GM18868 (cell line): ENCODE data around the gene IL17F.

Experiments
- ATAC-seq: cut with Tn5 transposase; IDR thresholded peaks from one replicate; pipeline ENCODE4 v1.9.1; 2021; ENCODE audit warnings: mild to moderate bottlenecking, moderate library complexity; ENCODE audit not compliant: unreplicated experiment

IL17F gene

DNA sequence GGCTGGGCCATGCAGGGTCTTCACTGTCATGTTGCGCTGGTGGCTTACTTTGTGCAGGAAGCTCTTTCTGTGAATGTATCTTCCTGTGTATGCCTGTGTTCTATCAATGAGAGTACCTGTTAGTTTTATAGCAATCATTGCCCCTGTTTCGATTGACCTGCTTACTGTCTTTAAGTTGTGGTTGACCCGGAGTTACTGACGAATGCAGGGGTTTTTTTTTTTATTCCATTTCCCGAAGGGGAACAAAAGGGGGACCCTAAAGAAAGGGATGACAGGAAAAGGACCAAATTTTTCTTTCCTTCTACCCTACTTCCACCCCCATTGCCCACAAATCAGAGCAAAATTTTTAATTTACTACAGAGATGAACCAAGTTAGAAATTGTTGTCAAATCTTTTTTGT, at the start of gene IL17F:
Gene IL17F (minus strand): TSS at position 101 of the 400 bp plus-strand sequence. CDS start 71 bp downstream, at position 30.
- ATAC-seq = no peak

DNA sequence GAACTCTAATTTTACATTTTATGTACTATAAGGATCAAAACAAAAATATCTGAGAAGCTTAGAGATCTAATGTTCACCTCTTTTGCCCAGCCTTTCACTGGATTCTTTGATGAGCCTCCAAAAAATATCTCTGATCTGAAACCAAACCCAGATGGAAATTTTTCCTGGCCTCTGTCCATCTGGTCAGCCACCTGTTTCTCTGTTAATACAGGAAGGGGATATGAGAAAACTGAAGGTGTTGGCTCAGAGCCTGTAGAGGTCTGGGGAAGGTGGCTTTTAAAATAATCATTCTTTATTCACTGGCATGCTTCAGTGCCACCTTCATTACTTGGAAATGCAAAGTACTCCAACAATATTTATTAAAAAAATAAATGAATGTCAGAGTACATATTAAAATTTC, 48.8 kb upstream of the IL17F start:
- no peak for ATAC-seq

DNA sequence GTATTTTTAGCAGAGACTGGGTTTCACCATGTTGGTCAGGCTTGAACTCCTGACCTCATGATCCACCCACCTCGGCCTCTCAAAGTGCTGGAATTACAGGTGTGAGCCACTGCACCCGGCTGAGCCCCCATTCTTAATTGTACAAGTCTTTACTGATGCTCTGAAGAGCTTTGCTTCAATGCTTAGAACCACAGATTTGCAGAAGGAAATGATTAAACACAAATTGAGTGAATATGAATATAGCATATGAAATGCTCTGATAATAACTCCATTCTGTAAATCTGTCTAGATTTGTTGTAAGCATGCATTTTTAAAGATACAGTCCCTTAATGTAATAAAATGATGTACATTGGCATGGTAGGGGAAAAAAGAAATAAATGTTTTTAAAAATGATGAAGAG, 44.5 kb upstream of the IL17F start:
- ATAC-seq = no peak

DNA sequence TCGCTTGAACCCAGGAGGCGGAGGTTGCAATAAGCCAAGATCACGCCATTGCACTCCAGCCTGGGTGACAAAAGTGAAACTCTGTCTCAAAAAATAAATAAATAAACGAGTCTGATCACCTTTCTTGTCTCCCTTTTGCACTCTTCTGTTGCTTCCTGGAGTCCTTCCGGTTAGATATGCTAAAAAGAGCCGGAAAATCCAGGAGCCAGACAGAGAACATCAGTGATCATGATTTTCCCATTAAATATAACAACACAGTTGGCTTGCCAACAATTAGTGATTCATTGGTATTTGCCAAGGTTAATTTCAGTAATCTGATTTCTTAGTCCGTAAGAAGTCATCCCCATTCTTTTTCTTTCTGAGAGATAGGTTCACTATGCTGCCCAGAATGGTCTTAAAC, 43.9 kb upstream of the IL17F start:
- ATAC-seq = no peak

DNA sequence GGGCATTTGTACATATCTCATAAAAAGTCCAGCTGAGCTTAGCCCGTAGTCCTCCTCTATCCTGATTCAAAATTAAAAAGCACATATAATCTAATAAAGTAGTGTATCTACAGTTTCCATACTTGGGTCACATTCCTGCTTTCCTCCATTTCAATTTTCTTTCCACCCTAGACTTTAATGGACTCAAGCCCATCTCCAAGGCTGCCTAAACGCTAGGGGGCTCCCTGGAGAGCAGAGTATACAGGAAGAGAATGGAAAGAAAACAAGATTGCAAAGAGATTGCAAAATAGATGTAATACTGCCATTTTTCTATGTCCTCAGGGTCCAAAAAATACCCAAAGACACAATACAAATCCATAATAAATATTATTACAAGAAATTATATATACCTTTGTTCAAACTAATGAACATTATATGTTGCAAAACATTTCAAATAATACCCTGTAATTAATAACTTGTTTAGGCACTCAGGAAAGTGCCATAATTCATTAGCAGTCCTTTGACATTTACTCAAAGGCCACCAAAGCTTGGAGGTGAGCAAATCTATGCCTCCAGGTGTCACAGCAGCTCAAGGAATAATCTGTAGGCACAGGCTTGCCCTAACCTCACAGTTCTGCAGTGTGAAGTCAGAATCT, 42.6 kb upstream of the IL17F start:
- no peak for ATAC-seq

DNA sequence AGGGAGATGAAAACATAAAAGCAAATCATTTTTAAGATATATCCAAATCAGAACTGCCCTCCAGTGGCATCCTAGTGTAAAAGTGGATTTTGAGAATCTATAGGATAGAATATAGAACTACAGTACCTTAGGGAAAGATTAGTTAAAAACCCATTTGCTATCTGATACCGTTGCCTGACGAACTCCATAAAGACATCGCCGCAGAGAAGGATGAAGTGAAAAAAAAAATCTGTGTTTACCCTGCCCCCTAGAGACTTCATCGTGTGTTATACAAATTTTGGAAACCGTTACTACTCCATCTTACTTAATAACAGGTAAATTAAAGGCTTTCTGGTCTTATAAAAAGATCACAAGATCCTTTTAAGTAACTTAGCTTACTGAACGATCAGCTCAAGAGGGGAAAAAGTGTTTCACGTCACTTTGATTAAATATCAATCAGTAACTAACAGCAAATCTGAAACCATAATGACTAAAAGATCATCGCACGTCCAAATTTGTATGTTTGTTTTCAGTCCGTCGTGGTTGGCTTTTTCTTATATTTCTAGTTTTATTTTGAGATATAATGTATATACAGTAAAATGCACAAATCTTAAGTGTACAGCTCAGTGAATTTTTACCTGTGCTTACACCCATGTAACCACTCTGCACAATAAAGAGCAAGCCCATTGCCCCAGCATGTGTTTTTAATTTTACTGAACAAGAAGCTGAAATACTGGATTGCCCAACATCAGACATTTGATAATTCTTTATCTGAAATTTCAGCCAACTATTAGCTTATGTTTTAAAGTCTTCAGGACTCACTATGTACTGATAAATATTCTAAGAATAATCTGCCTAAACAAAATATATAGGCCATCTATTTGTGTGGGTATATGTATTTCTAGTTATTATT, 41.1 kb upstream of the IL17F start:
- no peak for ATAC-seq

DNA sequence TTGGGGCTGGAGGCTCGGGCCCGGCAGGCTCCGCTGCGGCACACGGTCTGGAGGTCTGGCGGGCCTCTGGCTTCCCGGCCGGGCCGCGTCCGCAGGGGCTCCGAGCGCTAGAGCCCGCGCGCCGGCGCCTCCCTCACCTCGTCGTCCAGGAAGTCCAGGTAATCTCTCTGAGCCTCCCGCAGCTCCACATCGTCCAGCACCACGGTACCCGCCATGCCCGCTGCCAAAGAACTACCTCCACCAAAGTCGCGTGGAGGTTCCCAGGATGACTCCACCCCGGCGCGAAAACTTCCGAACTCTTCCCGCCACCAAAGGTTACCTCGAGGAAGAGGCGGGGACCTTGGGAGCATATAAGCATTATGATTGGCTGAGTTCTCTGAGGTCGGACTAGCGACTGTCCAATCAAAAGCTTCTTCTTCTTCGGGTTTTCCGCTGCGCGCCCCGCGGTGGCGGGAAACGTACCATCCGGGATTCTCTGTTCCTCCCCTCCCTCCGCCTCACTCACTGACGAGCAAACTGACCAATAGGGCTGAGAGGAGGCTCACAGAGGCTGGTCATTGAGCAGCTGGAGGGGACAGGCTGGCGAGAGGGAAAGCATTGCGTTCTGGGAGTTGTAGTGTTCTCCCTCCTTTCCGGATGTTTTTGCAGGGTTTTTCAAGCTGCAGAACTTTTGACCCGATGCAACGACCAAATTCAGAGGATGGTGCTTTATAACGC, 40.3 kb upstream of the IL17F start, which contains the start of gene MCM3:
Gene MCM3 (minus strand): TSS at position 283 of the 717 bp plus-strand sequence. CDS start 68 bp downstream, at position 215.
- ATAC-seq = peak; percentile 97

DNA sequence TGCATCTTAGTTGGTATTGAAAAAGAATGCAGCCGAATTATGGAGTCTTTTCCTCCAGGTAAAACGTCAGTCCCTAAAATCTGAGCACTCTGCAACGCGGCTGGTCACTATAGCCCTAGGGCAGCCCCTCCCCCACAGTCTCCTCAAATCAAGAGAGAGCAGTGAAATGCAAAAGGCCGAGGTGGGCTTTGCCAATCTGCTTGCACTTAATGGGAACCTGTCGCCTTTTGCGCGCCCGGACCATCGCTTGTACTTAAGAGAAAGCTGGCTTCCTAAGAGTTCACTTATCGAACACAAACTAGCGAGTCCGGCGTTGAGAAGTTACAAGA, 39.8 kb upstream of the IL17F start:
- ATAC-seq = no peak

DNA sequence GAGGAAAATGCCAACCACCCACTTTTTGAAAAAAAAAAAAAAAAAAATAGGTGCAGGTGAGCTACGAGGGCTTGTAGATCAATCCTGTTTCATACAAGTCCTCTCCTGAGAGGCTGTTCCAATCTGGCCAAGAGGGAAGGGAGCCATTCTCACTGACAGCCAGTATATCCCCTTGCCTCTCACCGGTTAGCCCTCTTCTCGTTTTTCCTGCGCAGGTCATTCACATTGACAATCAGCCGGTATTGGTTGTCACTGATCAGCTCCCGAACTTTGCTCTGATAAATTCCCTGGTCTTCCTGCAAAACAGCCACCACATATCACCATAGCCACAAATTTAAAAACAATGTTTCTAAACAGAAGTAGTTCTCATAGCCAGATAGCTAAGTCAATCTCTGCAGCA, 38.8 kb upstream of the IL17F start:
- no peak for ATAC-seq

DNA sequence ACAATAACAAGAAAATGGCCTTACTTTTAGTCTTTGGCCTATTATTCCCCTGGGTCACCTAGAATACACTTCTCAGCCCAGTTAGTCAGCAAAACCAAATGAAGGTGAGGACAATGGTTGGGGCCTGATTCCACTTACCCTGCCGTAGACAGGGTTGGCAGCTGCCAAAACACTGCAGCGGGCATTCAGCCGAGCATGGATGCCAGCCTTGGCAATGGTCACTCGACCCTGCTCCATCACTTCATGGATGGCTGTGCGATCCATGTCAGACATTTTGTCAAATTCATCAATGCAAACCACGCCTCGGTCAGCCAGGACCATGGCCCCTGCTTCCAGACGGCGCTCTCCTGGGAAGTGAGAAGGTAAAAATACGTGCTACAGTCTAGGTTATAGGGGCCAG, 31.8 kb upstream of the IL17F start:
- no peak for ATAC-seq

DNA sequence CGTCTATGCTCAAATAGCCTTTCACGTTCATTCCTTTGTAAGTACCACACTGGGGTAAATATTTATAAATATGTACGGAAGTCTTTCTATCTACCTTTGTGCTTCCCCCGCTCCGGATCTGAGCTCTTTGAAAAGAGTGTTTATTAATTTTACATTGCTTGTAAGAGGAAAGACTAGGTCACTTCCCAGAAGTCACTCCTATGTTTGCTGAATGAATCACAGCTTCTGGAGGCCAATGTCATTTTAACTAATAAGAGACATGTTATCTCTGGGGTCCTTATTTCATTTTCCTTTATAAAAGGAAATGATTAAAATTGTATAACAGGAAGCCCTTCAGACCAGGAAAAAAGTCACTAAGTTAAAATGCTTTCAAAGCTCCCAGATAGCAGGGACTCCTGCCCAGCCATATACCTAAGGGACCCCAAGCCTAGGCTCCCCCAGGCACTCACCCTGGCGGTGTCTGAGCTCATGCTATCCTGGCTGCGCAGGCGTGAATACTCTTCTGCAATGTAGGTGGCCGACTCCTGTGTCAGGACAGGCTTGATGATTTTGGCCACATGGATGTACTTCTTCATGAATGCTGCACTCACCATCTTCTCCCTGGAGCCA, 27.7 kb upstream of the IL17F start:
- ATAC-seq = no peak

DNA sequence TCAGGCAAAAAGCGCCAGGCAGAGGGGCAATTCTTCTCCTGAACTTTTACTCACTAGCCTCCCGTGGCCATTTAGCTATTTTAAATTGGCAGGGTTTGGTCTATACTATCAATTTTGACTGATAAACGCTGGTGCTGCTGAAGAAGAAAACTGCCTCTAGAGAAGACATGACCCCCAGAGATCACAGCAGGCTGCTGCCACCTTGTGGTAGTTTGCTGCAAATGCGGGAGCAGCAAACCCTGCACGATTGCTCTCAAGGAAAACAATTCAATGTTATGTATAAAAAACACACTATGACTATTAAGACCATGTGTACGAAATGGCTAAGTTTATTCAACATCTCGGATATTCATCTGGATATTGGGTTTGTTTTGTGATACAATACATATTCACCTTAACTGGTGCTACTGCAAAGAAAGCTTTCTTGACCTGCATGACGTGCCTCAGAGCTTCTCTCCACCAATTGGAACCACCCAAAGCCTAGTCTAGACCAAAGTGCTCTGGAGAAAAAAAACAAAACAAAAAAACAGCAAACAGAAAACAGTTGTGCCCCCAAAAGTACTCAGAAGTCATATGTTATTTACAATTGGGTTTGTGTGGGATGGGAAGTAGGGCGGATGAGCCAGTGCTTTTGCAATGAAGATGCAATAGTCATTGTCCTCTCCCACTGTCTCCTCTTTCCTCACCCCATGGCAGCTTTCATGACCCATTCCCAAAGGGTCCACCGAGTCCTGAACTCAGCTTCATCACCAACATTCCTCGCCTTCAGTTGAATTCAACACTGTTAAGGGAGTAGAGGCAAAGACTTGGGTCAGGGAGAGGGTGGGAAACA, 19.6 kb upstream of the IL17F start:
- peak; percentile 78 for ATAC-seq

DNA sequence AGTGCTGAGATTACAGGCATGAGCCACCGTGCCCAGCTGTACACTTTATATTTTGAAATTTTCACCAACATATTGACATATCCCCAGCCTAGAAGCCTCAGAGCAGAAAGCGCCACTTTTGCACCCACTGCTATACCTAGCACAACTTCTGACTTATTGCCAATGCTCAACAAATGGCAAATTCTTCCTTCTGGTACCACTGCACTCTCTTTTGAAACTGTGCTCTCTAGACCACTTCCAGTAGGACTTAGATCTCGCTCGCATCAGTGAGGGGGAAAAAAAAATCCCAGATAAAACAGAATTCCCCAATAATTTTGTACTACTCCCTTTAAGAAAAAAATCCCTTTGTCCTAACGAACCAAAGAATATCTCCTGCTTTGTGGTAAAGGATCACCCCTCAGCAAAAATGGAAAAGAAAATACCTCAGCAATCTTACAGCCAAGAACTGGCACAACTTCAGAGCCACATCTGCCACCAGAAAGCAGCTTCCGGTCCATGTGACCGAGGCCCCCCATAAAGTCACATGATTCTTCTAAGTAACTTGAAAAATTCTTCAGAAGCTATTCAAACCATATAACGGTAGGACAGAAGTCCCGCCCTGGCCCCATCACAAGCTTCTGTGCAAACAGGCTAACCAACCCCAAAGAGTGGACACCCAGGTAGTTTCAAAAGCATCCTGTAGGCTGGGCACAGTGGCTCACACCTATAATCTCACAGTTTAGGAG, 18.5 kb upstream of the IL17F start:
- no peak for ATAC-seq

DNA sequence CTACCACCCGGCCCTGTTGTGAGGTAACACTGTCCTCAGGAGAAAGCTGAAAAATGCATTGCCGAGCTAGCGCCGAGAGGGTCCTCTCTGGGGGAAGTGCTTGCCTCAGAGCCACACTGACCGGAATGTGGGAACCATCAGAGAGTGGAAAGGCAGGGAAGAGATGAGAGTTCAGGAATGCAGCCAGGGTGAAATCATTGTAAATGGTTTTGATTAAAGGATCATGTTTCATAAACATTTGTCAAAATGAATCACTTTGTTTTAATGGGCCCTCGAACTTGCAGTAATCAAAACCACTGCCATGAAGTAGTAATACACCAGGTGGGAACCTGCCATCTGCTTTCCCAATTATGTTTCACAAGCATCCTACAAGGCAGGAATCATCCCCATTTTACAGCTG, 16.9 kb upstream of the IL17F start:
- ATAC-seq = no peak

DNA sequence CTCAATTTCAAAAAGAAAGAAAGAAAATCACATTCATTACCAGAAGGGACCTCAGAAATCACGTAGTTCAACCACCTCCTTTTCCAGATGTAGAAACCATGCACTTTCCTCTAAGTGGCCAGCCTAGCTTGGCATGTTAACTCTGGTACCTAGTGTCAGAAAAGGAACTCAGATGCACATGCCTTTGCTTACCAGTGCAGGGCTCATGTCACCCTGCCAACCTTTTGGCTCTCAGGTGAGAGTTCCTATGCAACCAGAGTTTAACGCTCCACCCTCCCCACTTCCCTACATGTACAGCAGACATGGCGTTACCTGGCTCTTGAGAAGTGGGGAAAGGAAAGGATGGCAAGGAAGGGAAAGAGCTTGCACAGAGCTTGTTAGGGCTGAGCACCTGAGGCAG, 16.3 kb upstream of the IL17F start:
- ATAC-seq = no peak

DNA sequence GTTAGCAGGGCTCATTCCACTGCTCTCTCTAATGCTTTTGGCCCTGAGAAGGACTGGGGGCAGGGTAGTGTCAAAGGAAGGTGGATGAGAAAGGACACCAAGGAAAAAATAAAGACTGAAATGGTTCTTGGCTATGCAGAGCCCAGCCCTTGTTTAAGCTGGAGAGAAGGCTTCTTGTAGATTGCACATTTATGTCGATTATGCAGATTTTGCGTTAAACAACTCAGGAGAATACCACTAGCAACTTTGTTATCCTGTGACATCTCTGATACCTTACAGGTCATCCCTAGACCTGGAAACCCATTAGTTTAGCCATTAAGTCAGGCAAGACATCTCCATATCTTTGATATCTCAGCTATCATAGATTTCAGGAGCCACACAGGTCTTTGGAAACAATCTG, 11.1 kb upstream of the IL17F start:
- ATAC-seq = no peak

DNA sequence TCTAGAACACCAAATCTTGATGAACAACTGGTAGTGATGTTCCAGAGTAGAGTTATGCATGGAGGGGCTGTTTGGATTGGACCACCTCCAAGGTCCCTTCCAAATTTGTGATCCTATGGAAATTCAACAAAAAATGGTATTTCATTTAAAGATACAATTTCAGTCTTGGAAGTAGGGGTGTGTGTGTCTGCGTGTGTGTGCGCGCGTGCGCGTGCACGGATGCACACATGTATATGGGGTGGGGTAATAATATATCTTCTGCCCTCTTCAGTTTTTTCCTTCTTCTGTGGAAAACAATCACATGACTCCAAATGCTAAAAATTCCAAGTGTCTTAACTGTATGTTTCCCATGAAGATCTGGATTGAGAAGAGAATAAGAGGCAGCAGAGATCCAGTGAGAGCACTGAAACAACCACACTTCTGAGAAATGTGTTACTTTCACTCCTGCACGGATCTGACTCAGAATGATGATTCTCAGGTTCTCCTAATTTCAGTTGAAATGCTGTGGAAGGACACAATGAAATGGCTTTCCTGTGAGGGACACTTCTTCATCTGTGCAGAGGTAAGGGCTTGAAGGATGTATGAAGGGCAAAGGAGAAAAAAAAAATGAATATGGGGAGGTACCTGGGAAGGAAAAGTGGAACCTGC, 10.6 kb upstream of the IL17F start:
- peak; percentile 44 for ATAC-seq

DNA sequence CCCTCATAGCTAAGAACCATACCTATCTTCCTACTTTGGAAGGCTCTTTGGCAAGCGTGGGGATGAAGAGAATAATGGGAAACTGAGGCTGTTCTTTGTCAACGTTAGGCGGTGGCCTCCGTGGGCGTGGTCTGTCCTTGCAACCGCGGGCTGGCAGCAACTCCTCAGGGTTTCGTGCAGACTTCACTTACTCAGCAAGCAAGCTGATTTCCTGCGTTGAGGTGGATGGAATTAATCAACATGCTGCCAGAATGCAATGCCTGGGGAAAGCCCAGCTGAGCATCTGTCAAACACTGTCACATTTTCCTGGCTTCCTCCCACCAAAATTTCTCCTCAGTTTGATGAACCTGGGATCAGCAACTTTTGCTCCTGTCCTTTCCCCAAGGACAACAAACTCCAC, 9.2 kb upstream of the IL17F start:
- no peak for ATAC-seq

DNA sequence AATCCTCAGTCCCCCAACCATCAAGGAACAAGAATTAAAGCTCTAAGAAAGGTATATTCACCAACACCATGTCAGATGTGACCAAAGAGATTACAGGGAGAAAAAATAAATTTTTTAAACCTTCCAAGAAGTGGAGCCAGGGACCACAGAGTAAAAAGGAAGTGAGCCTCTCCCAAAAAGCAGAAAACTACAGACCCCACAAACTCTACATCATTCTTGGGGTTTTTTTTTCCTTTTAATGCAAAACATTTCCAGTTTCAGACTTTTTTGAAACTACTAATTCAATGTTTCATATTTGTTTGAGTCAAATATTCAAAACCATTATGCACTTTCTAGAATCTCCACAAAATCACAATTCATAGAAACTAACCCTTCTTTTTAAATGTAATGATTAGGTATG, 6.8 kb upstream of the IL17F start:
- ATAC-seq = no peak
